NCI-H526 treated with DMSO at 0.1 percent for 48 hours (cell line): ENCODE measurements around the gene SAMD10.
"Not testable (repeated sequence)": the region's sequence is repeated elsewhere in the genome, so short reads cannot be mapped to it uniquely, and the experiment has no call there.

ENCODE experiments used
- DNase-seq: peaks from one replicate; lab custom pipeline; 2025; lab: John Stamatoyannopoulos, UW

SAMD10 gene

GRCh38 chr20:63940472-63941266 lies 38.8 kb downstream of the SAMD10 start:
- DNase-seq: no peak

DNA sequence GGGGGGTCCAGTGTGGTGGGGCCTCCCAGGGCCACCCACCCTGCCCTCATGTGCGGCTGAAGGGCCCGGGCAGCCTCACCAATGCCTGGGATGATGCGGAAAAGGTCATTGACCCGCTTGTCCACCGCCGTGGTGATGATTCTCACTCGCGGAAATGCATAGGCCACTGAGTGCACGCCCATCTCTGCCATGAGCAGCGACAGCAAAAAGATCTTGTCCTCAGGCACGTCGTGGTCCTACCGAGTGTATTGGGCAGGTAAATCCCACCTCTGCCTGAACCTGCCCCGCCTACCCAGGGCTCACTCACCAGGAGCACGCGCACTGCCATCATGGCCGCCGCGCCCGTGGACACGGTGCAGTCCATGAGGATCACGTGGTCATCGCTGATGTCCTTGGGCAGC lies 39.4 kb downstream of the SAMD10 start:
- no peak for DNase-seq

DNA sequence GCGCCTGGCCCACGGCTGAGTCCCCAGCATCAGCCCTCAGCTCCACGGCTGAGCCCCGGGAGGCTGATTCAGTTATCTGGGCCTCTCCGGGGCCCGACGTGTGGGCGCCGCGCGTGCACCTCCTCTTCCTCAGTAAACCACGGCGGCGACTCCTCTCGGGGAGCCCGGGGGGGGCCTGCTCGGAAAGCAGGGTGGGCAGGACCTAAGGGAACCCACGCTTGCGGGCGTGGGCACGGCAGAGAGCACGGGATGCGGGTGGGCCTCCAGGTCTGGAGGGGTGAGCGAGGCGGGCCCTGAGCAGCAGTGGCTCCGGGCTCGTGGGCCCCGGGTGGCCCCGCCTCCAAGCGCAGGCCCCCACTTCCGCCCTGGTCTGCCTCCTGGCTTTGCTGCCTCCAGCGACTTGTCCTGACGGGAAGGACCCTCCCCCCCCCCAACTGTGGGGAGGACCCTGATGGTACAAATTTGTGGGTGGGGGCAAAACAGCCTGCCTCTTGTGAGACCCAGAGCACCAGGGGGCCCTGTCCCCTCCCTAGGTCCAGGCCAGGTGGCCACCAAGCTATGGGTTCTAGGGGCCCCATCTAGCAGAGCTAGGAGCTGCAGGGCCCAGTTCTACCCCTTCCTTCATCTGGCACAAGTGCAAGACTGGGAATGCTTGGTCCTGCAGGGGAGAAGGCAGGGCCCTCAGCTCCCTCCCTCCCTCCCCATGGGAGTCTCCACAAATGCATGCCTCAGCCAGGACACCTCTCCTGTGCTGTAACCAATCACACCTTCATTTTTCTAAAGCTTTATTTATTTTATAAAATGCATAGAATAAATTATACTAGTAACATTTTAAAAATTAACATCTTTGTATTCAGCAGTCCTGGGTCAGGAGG lies 40.1 kb downstream of the SAMD10 start:
- no peak for DNase-seq

GRCh38 chr20:63937596-63937995 lies 41.8 kb downstream of the SAMD10 start:
- no peak for DNase-seq

DNA sequence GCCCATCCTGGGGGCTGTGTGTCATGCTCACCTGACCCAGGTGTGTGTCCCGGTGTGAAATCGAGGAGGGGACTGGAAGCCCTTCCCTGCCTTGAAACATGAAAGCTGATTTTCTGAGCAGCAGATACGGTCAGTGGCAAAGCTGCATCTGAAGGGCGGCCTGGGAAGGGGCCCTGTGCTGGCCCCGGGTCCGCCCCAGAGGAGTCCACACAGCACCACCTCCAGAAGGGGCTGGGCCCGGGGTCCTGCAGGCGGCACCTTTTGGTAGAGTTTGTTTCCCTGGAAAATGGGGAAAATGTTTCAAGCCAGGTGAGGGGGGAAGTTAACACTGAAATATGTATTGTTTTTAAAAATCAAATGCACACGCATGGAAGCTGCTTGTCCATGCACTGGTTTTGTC lies 44.0 kb downstream of the SAMD10 start:
- DNase-seq: no peak

GRCh38 chr20:63934271-63935068 lies 45.0 kb downstream of the SAMD10 start:
- no peak for DNase-seq

DNA sequence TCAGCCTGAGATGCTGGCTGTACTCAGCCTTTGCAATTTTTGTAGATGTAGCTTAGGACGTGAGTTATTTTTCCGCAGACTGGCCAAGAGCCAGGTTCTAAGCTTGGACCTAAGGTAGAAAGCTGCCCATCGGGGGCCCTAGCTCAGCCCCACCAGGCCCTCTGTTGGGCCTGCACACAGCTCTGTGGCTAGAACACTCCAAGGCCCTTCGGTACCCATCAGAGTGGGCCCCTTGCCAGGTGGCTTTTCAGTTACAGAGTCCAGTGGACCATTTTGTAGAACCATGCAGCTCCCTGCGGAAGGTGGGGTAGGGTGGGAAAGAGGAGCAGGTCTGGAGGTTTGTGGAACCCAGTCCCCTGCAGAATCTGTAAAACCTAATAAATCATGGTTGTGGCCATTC lies 45.8 kb downstream of the SAMD10 start:
- no peak for DNase-seq

DNA sequence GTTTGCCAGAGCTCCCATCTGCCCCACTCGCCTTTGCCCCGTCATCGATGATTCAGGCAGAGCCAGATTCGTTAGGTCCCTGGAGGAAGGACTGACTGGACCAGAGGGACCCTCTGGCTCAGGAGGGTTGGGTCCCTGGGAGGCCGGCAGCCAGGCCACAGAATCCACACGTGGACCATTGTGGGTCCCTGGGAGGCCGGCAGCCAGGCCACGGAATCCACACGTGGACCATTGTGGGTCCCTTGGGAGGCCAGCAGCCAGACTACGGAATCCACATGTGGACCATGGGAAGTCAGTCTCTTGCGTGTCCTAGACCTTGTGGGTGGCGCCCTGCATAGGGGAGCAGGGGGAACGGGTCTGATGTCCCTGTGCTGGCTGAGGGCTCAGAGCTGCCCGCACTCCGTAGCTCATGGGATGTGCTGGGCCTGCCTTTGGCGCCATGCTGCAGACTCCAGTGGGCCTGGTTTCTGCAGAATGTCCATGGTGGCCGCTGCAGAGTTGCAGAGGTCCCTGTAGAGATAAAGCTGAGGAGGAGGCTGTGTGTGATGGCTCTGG lies 46.8 kb downstream of the SAMD10 start:
- no peak for DNase-seq

DNA sequence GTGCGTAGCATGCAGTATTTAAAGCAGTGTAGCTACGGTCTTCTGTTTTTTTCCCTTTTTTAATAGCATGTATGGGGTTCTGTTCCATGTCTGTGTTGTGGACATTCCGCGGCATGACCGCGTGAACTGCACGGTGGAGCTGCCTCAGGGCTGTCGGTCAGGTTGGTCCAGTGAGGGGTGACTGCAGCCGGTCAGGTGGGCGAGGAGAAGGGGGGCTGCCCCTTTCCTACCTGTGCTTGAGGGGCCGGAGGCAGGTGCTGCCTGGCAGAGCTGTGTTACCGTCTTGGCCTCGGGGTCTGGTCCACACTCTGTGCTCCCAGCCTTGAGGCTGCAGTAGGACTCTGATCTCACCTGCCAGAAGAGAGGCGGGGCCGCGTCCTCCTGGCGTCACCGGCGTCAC lies 47.7 kb downstream of the SAMD10 start:
- no peak for DNase-seq

DNA sequence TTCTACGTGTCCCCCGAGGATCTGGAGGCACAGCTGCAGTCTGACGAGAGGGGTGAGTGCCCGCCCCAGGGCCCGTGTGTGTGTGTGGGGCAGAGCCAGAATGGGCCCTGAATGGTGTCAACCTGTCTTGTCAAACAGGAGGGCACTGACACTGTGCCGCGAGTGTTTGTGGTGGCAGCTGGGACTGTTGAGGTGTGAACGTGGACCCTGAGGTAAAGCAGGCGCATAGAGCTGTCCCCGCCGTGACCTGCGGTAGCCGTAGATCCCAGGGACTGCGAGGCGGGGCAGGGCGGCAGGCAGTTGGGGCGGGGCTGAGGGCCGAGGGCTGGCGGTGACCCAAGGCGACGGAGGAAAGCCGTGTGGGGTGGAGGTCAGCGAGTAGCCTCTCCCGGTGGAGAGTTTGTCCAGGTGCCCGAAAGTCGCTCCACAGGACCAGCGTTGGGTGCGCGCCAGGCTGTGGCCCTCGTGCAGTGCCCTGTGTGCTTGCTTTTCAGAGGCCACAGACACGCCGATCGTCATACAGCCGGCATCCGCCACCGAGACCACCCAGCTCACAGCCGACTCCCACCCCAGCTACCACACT lies 48.4 kb downstream of the SAMD10 start:
- no peak for DNase-seq

DNA sequence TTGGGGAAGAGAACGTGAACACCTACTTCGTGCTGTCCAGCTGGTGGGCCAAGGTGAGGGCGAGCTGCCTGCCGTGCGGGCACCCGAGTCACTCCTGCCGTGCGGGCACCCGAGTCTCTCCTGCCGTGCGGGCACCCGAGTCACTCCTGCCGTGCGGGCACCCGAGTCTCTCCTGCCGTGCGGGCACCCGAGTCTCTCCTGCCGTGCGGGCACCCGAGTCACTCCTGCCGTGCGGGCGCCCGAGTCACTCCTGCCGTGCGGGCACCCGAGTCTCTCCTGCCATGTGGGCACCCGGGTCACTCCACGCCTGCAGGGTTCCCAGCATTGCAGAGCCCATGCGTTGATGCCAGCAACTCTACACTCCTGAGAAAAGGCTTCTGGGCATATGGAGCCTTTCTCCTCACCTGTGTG lies 50.0 kb downstream of the SAMD10 start:
- not testable (repeated sequence) for DNase-seq

GRCh38 chr20:63929071-63929470 lies 50.4 kb downstream of the SAMD10 start:
- no peak for DNase-seq

DNA sequence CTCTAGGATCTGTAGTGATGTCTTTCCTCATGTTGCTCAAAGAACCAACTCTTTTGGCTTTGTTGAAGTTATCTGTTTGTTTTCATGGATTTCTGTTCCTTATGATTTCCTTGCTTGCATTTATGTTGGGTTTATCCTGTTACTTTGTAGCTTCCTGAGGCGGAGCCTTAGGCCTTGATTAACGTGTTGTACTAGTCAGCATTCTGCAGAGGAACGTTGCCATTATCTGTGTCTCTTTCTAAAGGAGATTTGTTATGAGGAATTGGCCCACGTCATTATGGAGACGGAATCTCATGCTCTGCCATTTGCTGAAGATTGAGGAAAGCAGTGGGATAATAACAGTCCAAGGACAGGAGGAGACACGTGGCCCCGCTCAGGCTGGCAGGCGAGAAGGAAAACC lies 53.1 kb downstream of the SAMD10 start:
- no peak for DNase-seq

DNA sequence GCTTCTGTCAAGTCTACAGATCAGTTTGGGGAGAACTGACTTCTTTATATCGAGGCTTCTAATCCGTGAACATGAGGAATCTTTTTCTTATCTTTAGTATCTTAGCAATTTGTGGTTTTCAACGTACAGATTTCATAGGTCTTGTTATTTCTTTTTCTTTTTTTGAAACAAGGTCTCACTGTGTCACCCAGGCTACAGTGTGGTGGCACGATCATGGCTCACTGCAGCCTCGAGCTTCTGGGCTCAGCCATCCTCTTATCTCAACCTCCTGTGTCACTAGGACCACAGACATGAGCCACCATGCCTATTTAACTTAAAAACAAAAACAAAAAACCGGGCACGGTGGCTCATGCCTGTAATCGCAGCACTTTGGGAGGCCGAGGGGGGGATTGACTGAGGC lies 55.2 kb downstream of the SAMD10 start:
- no peak for DNase-seq
